ENCODE measurements around the gene PIH1D2. TPM values are rescaled to one million over a fixed set of nuclear protein-coding genes. Genes with fewer than 3 reads are reported as not detected.

PIH1D2 gene, protein sequence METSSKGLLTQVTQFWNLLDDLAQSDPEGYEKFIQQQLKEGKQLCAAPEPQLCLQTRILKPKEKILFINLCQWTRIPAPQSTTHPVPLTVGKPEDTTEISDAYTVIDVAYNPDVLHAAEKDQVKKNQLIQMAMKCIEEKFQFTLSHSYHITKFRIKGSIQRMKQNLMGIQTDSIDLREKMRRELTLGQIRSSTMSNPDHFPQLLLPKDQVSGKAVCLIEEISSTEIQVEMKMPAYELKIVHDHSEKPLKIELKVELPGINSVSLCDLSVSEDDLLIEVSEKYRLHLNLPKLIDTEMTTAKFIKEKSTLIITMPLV
- 0.69 and 1.2 TPM in 2 replicates for total RNA-seq

DNA sequence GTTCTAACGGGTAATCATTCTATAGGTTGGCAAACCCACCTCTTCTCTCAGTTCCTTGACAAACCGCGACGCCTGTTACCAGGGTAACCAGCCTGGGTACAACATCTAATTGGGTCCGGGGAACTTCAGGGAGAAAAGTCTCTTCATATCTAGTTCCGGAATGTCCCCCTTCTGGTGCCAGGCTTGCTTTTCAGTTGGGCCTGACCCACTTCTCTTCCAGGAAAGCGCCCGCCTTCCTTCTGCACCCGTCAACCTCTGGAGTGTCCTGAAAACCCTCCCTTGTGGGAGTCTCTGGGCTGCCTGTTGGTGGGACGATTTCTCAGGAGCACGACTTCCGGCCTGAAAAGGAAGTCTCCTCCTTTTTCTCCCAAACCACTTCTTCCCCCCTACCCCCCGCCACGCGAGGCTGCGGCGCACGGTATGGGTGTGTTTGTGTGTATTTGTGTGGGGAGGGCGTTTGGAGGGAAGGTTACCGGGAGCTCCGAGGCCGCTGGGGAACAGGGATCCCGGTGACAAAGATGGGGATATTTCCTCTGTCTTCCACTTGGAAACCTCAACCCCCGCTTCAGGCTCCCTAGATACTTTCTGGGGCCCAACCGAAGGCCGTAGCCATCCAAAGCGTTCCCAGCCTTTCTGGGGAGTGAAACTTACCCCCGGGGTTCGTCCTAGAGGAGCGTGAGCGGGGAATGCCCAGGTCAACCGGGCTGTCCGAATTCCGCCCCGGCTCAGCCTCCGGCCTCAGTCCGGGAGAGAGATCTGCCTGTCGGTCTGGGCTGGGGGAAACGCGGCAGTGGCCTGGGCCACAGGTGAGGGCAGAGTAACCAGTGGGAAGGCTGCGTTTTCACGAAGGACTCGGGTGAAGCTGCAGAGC lies at the start of gene PIH1D2, which contains the start of gene NKAPD1:
PIH1D2 (minus strand) TSS at position 77 of the 871 bp plus-strand sequence. CDS start 843 bp downstream, outside the sequence.
NKAPD1 (plus strand) TSS at position 359 of the 871 bp plus-strand sequence. CDS start 1,276 bp downstream, outside the sequence.

DNA sequence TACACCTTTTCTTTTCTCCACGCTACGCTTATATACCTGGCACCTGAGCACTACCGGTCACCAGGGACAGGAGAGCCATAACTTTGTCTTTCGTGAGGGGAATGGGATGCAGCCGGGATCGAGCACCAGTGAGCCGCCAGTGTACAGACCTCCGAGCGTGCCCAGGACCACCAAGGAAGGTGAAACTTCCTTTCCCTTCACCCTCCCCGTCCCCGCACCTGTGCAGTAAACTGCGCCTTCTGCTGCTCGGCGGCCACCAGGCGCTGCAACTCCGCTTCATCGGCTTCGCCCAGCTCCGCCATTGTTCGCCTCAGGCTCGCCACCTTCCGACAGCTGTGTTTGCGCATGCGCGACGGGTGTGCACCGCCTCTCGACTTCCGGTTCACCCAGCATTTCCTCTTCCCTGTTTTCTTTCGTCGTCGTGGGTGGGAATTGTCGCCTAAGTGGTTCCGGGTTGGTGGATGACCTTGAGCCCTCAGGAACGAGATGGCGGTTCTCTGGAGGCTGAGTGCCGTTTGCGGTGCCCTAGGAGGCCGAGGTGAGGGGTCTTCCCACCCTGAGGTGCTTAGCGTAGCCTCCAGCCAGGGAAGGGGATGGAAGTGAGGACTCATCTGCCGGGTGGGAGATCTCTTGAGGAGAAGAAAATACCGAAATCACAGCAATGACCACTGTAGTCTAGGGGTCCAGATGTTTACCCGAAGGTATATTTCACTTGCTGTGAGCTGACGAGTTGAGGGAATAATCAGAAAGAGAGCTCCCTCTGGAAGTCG lies 12.8 kb upstream of the PIH1D2 start, which contains the start of the genes SDHD and TIMM8B:
SDHD (plus strand) TSS at position 452 of the 770 bp plus-strand sequence; CDS start at position 487, 35 bp downstream.
TIMM8B (minus strand) TSS at position 335 of the 770 bp plus-strand sequence; CDS start at position 302, 33 bp downstream.

DNA sequence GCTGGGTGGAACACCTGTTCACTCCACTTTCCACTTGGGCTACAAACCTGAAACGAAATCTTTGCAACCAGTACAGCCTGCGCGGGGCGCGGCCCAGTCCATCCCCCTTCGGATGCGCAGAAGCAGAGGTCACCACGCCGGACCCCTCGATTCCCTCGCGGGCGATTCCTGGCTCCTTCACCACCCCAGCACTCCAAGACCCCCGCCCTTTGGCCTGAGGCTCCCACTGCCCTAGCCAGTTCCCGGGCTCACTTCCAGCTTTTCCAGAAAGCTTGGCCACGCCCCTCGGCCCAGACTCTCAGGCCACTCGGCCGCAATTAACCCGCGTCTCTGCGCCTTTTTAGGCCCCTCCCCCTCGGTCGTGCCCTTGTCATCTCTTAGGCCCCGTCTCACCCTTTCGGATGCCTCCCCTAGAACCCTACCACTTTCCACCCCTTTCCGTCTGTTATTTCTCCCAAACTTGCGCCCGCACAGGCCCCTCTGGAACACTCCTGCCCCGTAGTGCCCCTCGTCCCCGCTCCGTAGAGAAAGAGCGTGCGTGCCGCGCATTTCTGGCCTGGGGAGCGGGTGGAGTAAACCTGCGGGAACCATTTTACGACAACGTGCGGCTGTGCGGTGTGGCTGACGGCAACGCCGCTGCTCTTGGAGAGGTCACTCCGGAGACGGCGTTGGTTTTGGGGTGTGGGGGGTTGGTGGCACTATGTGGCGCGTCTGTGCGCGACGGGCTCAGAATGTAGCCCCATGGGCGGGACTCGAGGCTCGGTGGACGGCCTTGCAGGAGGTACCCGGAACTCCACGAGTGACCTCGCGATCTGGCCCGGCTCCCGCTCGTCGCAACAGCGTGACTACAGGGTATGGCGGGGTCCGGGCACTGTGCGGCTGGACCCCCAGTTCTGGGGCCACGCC lies 48.8 kb downstream of the PIH1D2 start, which contains the start of gene DLAT:
DLAT (plus strand) TSS at position 636 of the 906 bp plus-strand sequence; CDS start at position 701, 65 bp downstream.

Other genes starting within 250 kb of the PIH1D2 start
- gene ALG9, start 202.4 kb downstream of the PIH1D2 start, total RNA-seq: 32.8 and 40.4 TPM in 2 replicates
- 2.6 and 2.7 TPM in 2 replicates for gene FDXACB1, start 194.9 kb downstream of the PIH1D2 start, total RNA-seq
- gene CFAP68, start 194.5 kb downstream of the PIH1D2 start, total RNA-seq: 8.1 and 8.6 TPM in 2 replicates
- gene CRYAB, start 162.2 kb downstream of the PIH1D2 start, total RNA-seq: 3.0 and 6.0 TPM in 2 replicates
- under 0.01 and 0.14 TPM in 2 replicates for gene HSPB2, start 161.3 kb downstream of the PIH1D2 start, total RNA-seq
- not detected in 2 replicates for gene C11orf52, start 155.1 kb downstream of the PIH1D2 start, total RNA-seq
- gene DIXDC1, start 136.7 kb downstream of the PIH1D2 start, total RNA-seq: 13.7 and 16.3 TPM in 2 replicates
- 37.4 and 43.2 TPM in 2 replicates for gene DLAT, start 48.6 kb downstream of the PIH1D2 start, total RNA-seq
- 21.1 and 22.6 TPM in 2 replicates for gene NKAPD1, start 282 bp upstream of the PIH1D2 start, total RNA-seq
- gene TIMM8B, start 12.7 kb upstream of the PIH1D2 start, total RNA-seq: 16.6 and 30.9 TPM in 2 replicates
- 107 and 111 TPM in 2 replicates for gene SDHD, start 12.9 kb upstream of the PIH1D2 start, total RNA-seq
- 0.37 TPM in 1 of 2 replicates, not detected in the other for gene IL18, start 90.1 kb upstream of the PIH1D2 start, total RNA-seq
- gene TEX12, start 93.4 kb upstream of the PIH1D2 start, total RNA-seq: 0.30 and 0.46 TPM in 2 replicates
- gene BCO2, start 101.5 kb upstream of the PIH1D2 start, total RNA-seq: 2.3 and 12.2 TPM in 2 replicates
- gene PTS, start 152.4 kb upstream of the PIH1D2 start, total RNA-seq: 49.3 and 60.0 TPM in 2 replicates
- gene PLET1, start 186.8 kb upstream of the PIH1D2 start, total RNA-seq: not detected in 2 replicates

Measured in smooth muscle cell of the umbilical artery (primary cell).